T-cell (primary cell): ENCODE data around the gene CCIN. TPM values are rescaled to one million over a fixed set of nuclear protein-coding genes. Genes with fewer than 3 reads are reported as not detected.
A peak's percentile ranks its signal among the peaks of the same experiment; 100 is the strongest.

ENCODE experiments used
- ATAC-seq, 4 experiments: fragments of 200-7000 bp in 3 of 4; fragments of 150-1000 bp in 1 of 4; cut with Tn5 transposase; replicated peaks in 1 of 4; 1 replicate in 3 of 4; 2 replicates in 1 of 4; pipeline ENCODE4 v1.10.0; 2021; ENCODE audit warnings: moderate library complexity in 3 of 4, mild to moderate bottlenecking in 2 of 4, moderate number of reproducible peaks in 1 of 4
- CTCF ChIA-PET, 2 donors: fragments of 300-600 bp; sonication (Branson Sonifier 250); formaldehyde crosslinking; loops; one replicate each; lab custom pipeline; 2022; ENCODE audit warnings: antibody characterized with exemption in 2 of 2; lab: Charles Lee
- POLR2A ChIA-PET, 2 donors: fragments of 300-600 bp; sonication (Branson Sonifier 250); formaldehyde crosslinking; loops; one replicate each; lab custom pipeline; 2022; ENCODE audit warnings: antibody characterized with exemption in 2 of 2; lab: Charles Lee
- DNase-seq, 35 experiments: peaks; one replicate each; pipeline versions ENCODE4 v3.0.0 to v3.0.0-alpha.2; 2013 to 2023
- H3K27ac ChIP-seq: one replicate; pipeline ENCODE4 v1.5.1; 2013; ENCODE audit warnings: low read length
- H3K27me3 ChIP-seq, 2 experiments: replicated peaks in 1 of 2; 1 replicate in 1 of 2; 2 replicates in 1 of 2; pipeline versions ENCODE4 v1.6.1 to v1.7.0; 2013; ENCODE audit warnings: low read length in 1 of 2, mixed read lengths in 1 of 2; ENCODE audit not compliant: control insufficient read depth in 2 of 2, insufficient read depth in 2 of 2; ENCODE audit errors: extremely low read depth in 1 of 2
- H3K36me3 ChIP-seq, 2 donors: 1 replicate in 1 of 2; 2 replicates in 1 of 2; pipeline versions ENCODE4 v1.6.1 to v1.7.0; 2013; ENCODE audit warnings: low read length in 1 of 2; ENCODE audit not compliant: control insufficient read depth in 2 of 2, insufficient read depth in 1 of 2; ENCODE audit errors: extremely low read depth in 1 of 2
- H3K4me1 ChIP-seq, 2 experiments: 1 replicate in 1 of 2; 2 replicates in 1 of 2; pipeline versions ENCODE4 v1.6.1 to v1.7.0; 2013; ENCODE audit warnings: low read length in 2 of 2, mixed read lengths in 1 of 2; ENCODE audit not compliant: insufficient read depth in 2 of 2, control insufficient read depth in 1 of 2; ENCODE audit errors: extremely low read depth in 1 of 2
- H3K4me3 ChIP-seq, 2 donors: 1 replicate in 1 of 2; 2 replicates in 1 of 2; pipeline versions ENCODE4 v1.5.1 to v1.7.0; 2013; ENCODE audit warnings: mild to moderate bottlenecking in 2 of 2, low read length in 1 of 2, moderate library complexity in 1 of 2; ENCODE audit not compliant: control insufficient read depth in 1 of 2; ENCODE audit errors: extremely low read depth in 1 of 2
- H3K9me3 ChIP-seq: 2 replicates; pipeline ENCODE4 v1.7.0; 2013
- H3K27ac Mint-ChIP-seq, 2 donors: one replicate each; pipeline ENCODE4 v1.8.0; 2020 to 2021; ENCODE audit warnings: mild to moderate bottlenecking in 2 of 2, mixed read lengths in 2 of 2
- H3K27me3 Mint-ChIP-seq, 2 donors: one replicate each; pipeline ENCODE4 v1.8.0; 2021 to 2022; ENCODE audit warnings: mixed read lengths in 2 of 2
- H3K36me3 Mint-ChIP-seq: one replicate; pipeline ENCODE4 v1.8.0; 2021; ENCODE audit warnings: mixed read lengths
- H3K4me1 Mint-ChIP-seq, 3 donors: one replicate each; pipeline ENCODE4 v1.8.0; 2020 to 2022; ENCODE audit warnings: mixed read lengths in 3 of 3, mild to moderate bottlenecking in 1 of 3
- H3K4me3 Mint-ChIP-seq, 3 donors: one replicate each; pipeline ENCODE4 v1.8.0; 2020 to 2022; ENCODE audit warnings: mild to moderate bottlenecking in 3 of 3, mixed read lengths in 3 of 3, moderate library complexity in 3 of 3
- H3K9me3 Mint-ChIP-seq, 3 donors: one replicate each; pipeline ENCODE4 v1.8.0; 2020 to 2022; ENCODE audit warnings: mixed read lengths in 3 of 3
- WGBS: methylation state at CpG from one replicate; pipeline ENCODE4 v1.1.5; 2013; ENCODE audit warnings: missing lambda C conversion rate; ENCODE audit not compliant: insufficient coverage; 5-methylcytosine and 5-hydroxymethylcytosine counted together
- total RNA-seq, 35 experiments: library from RNA in 6 of 35; stranded (reverse) in 6 of 35; fragments of 120-200 nt in 1 of 35; gene quantifications; one replicate each; pipeline versions ENCODE4 v1.2.1 to v1.2.4 and lab custom pipeline; 2013 to 2026

CCIN gene
- total RNA-seq, 5 donors from 2014 or later (not counting 1 experiment from before 2014, with no cell fraction given), result 0.13 to 0.84 (median 0.68) TPM; not detected in 2

DNA sequence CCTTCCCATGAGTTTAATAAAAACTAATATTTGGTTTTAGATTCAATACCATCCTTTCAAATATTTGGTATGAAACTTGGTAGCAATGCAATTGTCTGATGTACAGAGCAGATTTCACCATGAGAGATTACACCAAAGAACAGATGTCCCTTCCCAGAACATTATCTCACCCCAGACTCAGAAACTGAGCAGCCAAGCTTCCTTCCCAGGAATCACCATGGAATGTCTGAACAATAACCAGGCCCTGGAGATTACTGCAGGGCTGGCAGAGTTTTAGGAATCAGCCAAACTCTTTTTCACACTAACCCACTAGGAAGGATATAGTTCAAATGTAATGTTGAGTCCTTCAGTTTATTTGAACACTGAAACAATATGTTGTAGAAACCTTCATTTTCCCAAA, 45.4 kb downstream of the CCIN start:
- Mint-ChIP-seq H3K27me3 (no peaks in the 10 kb centered on the region), H3K9me3 (no peaks in the 10 kb centered on the region), H3K27ac (no peak overlapping the region), H3K4me1 (peaks cover 54 to 64% (median 60%) of the 10 kb centered on the region in 3 donors), H3K36me3 (peaks cover 38% of the 10 kb centered on the region), H3K4me3 (no peak overlapping the region)
- DNase-seq (no peak), ATAC-seq (no peak)
- Histone ChIP-seq H3K4me1 (peaks cover 7 to 8% of the 10 kb centered on the region in 2 experiments), H3K27me3 (no peaks in the 10 kb centered on the region), H3K36me3 (peaks cover 26 to 65% of the 10 kb centered on the region in 2 donors), H3K9me3 (no peaks in the 10 kb centered on the region), H3K4me3 (no peak overlapping the region), H3K27ac (no peak overlapping the region)
- POLR2A ChIA-PET, result no interaction called here
- CTCF ChIA-PET, result no interaction called here

DNA sequence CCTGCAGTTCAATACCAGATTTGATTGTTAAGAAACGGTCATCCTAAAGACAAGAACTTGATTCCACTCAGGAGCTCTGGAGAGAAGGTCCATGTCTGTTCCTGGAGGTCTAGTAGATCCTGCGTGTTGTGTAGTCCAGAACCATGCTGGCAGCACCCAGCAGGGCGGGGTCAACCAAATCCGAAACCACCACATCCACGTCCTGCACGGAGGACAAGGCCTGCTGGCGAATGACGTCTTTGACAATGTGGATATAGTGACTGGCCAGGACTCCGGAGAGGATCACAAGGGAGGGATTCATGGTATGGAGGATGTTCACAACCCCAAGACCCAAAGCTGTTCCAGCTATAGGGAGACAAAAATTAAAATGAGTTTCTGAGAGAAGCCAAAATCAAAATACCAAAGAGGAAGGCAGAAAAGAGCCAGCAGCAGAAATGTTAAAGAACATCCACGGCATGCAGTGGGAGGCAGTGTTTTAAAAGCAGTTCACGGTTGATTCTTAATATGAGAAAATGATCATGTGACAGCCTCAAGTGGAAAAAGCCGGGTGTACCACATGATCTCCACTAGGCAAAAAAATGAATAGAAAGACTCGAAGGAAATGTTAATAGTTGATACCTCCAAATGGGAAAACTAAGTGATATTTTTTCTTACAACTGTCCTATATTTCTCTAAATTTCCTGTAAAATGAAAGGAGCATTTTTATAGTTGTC, 48.2 kb downstream of the CCIN start:
- ATAC-seq (no peak), DNase-seq (no peak)
- Histone ChIP-seq H3K27ac (no peak overlapping the region), H3K36me3 (peaks cover 23 to 63% of the 10 kb centered on the region in 2 donors), H3K9me3 (peaks cover 1% of the 10 kb centered on the region), H3K4me3 (no peak overlapping the region), H3K27me3 (no peaks in the 10 kb centered on the region), H3K4me1 (peaks cover 7 to 8% of the 10 kb centered on the region in 2 experiments)
- ChIA-PET CTCF (interaction anchor here in 1 of 2 donors (1.2 kb wide), 1 partner anchor 28 kb away, joined by 3 read pairs; no protein-coding TSS in a partner anchor), POLR2A (no interaction called here)
- Mint-ChIP-seq H3K27ac (peak overlapping the region; percentile 70 to 84), H3K27me3 (no peaks in the 10 kb centered on the region), H3K9me3 (peaks cover 0 to 1% (median 0%) of the 10 kb centered on the region in 3 donors), H3K4me3 (no peak overlapping the region), H3K36me3 (peaks cover 41% of the 10 kb centered on the region), H3K4me1 (peaks cover 34 to 52% (median 39%) of the 10 kb centered on the region in 3 donors)
- 61% methylated on average over 4 of the region's 13 CpGs for WGBS

DNA sequence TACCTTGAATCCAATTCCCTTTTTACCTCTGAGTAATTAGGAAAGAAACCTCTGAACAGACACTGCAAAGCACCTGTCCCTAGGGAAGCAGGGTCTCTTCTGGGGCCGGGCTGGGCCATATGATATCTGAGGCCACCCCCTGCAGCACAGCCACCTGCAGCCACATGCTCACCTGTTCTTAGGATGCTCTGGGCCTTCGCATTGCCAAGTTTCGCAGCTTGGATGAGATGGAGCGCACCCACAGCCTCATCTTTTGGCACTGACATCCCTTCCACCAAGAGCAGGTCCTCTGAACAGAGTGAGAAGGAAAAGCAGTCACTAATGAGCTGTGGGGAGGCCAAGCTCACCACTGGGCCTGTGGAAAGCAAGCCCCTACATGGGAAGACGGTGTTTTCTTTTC, 48.8 kb downstream of the CCIN start:
- H3K4me3 Mint-ChIP-seq, result no peak overlapping the region
- Histone ChIP-seq H3K27me3 (no peaks in the 10 kb centered on the region), H3K9me3 (peaks cover 5% of the 10 kb centered on the region), H3K4me1 (peaks cover 7 to 8% of the 10 kb centered on the region in 2 experiments), H3K4me3 (no peak overlapping the region), H3K27ac (no peak overlapping the region), H3K36me3 (peaks cover 26 to 65% of the 10 kb centered on the region in 2 donors)
- peak in 1 of 4 experiments; percentile 10 for ATAC-seq
- H3K27ac Mint-ChIP-seq, result peak overlapping the region; percentile 70 to 84
- ChIA-PET CTCF (interaction anchor here in 1 of 2 donors (1.2 kb wide), 1 partner anchor 29 kb away, joined by 3 read pairs; no protein-coding TSS in a partner anchor), POLR2A (no interaction called here)
- WGBS, result 100% methylated on average over 1 of the region's 5 CpGs
- peaks cover 45% of the 10 kb centered on the region for H3K36me3 Mint-ChIP-seq
- H3K27me3 Mint-ChIP-seq, result no peaks in the 10 kb centered on the region
- DNase-seq, result no peak
- H3K4me1 Mint-ChIP-seq, result peaks cover 34 to 52% (median 38%) of the 10 kb centered on the region in 3 donors
- H3K9me3 Mint-ChIP-seq, result peaks cover 3 to 7% (median 5%) of the 10 kb centered on the region in 3 donors

DNA sequence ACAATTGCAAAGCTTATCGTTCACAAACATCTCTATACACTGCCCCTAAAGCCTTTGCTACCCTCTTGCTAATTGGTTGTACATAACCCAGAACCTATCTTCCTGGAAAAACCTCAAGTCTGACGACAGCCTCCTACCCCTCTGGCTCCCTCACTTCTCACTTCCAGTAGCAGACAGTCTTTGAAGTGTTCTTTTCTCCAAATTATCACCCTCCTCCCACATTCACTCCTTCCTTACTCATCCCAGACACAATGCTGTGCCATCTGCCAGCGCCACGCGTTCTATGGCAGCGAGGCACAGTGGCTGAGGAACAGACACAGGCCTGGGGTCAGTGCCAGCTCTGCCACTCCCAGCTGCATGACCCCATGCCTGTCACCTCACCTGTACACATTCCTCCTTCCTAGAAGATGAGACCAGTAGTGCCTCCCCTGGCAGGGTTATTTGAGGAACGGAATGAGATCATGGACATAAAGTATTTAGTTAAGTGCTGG, 49.3 kb downstream of the CCIN start:
- H3K27ac Mint-ChIP-seq, result peak overlapping the region; percentile 70 to 84
- H3K4me1 Mint-ChIP-seq, result peaks cover 34 to 48% (median 38%) of the 10 kb centered on the region in 3 donors
- H3K27me3 Mint-ChIP-seq, result no peaks in the 10 kb centered on the region
- H3K4me3 Mint-ChIP-seq, result peak overlapping the region in 1 of 3 donors; percentile 7
- CTCF ChIA-PET, result interaction anchor here in 1 of 2 donors (1.2 kb wide), 1 partner anchor 29 kb away, joined by 3 read pairs; no protein-coding TSS in a partner anchor
- ATAC-seq (peak in 3 of 4 experiments; percentile 43 to 68 (median 50)), DNase-seq (no peak)
- Histone ChIP-seq H3K27me3 (no peaks in the 10 kb centered on the region), H3K4me3 (no peak overlapping the region), H3K27ac (no peak overlapping the region), H3K36me3 (peaks cover 23 to 69% of the 10 kb centered on the region in 2 donors), H3K4me1 (peaks cover 7 to 8% of the 10 kb centered on the region in 2 experiments), H3K9me3 (peaks cover 5% of the 10 kb centered on the region)
- 54% methylated on average over 6 of the region's 7 CpGs for WGBS
- POLR2A ChIA-PET, result no interaction called here
- peaks cover 47% of the 10 kb centered on the region for H3K36me3 Mint-ChIP-seq
- peaks cover 3 to 12% (median 6%) of the 10 kb centered on the region in 3 donors for H3K9me3 Mint-ChIP-seq

Other genes with a start within 250 kb of the CCIN start
- not detected for gene OR2S2, start 211.2 kb upstream of the CCIN start, total RNA-seq
- gene RECK, start 132.5 kb upstream of the CCIN start, total RNA-seq, result 10 to 100 TPM in 2 of 5 donors, 1 to 10 TPM in 3; 8.9 to 11.4 (median 9.9) TPM
- 10 to 100 TPM; 25.6 to 37.8 (median 28.7) TPM for gene GLIPR2, start 32.7 kb upstream of the CCIN start, total RNA-seq
- 10 to 100 TPM; 40.2 to 79.0 (median 70.0) TPM for gene CLTA, start 21.5 kb downstream of the CCIN start, total RNA-seq
- 10 to 100 TPM; 12.3 to 17.0 (median 14.9) TPM for gene GNE, start 89.1 kb downstream of the CCIN start, total RNA-seq
- gene RNF38, start 230.9 kb downstream of the CCIN start, total RNA-seq, result 10 to 100 TPM; 61.0 to 92.3 (median 71.2) TPM